Skeletal muscle cell (primary cell): Measurements from ENCODE around the gene KRTAP1-5.
"Not testable (repeated sequence)": the region's sequence is repeated elsewhere in the genome, so short reads cannot be mapped to it uniquely, and the experiment has no call there.

ENCODE experiments used
- DNase-seq: peaks from one replicate; pipeline ENCODE4 v3.0.0-alpha.2; 2010; ENCODE audit warnings: low read depth
- H3K4me3 ChIP-seq: 2 replicates; pipeline ENCODE4 v1.5.1; 2011; ENCODE audit warnings: low read depth, mild to moderate bottlenecking, control low read depth, low read length, moderate library complexity

Gene KRTAP1-5

DNA sequence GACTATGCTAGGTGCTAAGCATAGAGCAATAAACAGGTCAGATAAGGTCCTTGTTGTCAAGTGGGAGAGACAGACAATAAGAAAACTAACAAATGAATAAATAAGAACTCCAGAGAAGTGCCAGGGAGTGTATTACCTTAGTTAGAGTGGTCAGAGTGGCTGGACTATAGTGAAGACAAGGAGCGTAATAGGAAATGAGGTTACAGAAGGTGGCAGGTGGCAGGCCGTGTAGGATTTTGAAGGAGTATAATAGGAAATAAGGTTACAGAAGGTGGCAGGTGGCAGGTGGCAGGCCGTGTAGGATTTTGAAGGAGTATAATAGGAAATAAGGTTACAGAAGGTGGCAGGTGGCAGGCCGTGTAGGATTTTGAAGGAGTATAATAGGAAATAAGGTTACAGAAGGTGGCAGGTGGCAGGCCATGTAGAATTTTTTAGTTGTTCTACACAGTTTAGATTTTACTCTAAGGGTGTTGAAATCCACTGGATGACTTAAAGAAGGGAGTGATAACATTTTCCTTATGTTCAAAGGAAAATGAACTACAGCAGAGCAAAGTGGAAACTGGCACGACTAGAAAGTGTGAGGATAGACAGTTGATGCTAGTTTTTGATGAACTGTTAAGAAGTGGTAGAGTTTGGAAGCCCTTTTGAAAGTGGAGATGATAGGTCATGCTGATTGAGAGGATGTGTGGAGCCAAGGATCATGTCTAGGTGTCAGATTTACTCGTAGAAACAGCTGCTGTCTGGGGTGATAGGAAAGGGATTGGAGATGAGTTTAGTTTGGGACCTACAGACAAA, 14.5 kb downstream of the KRTAP1-5 start:
- no peak overlapping the region for H3K4me3 ChIP-seq
- DNase-seq: no peak

DNA sequence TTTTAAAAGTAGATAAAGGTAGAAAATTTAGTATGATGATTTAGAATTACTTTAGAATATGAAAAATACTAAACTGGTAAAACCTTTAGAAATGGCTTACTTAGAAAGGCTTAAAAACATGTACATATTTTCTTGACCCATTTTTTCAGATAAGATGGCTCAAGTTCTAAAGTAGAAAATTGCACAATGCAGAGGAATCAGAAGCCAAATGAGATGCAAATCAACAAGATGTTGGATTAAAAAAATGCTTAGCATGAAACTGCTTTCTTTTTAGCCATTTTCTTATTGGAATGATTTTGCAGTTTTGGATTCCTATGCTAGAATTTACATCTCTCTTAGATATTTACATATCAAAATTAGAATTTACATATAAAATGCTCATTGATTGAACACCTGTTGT, 16.6 kb downstream of the KRTAP1-5 start:
- DNase-seq: no peak
- no peak overlapping the region for H3K4me3 ChIP-seq

DNA sequence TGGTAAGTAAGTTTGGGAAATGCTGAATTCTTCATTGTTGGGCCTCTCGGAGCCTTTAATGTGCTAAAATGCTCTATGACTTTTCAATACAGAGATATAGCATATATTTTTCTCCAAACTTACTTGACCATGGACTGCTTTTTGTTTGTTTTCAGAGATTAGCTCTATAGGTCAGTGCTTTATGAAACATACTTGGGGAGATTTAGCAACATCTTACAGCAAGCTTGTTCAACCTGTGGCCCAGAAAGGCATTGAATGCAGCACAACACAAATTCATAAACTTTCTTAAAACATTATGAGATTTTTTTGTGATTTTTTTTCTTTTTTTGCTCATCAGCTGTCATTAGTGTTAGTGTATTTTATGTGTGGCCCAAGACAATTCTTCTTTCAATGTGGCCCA, 17.1 kb downstream of the KRTAP1-5 start:
- no peak overlapping the region for H3K4me3 ChIP-seq
- no peak for DNase-seq

DNA sequence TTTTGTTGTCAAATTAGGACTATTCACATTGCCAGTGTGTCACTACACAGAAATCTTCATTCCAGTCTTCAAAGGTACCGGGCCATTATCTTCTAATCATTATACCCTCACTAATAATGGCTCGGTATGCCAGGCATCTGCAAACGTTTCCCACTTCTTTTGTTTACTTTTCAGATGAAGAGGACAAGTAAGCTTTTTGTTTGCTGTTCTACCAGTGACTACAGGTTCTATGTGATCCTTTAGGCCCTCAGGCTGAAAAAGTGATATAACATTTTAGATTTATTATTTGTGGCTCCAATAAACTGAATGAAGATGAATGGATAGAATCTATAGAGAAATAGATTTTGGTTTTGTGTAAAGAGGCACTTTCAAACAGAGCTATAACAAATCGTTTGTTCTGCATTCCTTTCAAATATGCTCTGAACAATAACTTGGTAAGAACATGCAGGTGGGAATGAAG, 17.7 kb downstream of the KRTAP1-5 start:
- DNase-seq: no peak
- no peak overlapping the region for H3K4me3 ChIP-seq

DNA sequence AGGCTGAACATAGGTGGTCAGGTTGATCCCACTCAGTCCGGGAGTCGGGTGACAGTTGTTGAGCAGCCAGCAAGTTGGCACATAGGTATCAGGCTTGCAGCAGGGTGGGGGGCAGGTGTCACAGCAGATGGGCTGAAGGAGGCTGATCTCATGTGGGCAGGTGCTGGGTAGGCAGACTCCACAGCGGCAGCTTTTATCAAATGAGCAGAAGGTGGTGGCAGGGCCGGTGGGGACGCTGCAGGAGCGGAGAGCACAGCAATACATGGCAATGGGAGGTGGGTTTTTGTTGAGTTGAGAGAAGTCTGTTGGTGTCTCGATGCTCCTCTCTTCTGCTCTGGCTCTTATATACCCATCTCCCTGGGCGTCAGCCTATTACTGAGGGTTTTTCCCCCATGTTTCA, 18.2 kb downstream of the KRTAP1-5 start, which contains the start of gene KRTAP3-1:
Gene KRTAP3-1, minus strand, starts transcription at position 318 of the 400 bp plus-strand sequence. Its CDS starts 54 bp downstream, at position 264.
- DNase-seq: no peak
- no peak within 1 kb of the TSS for H3K4me3 ChIP-seq

DNA sequence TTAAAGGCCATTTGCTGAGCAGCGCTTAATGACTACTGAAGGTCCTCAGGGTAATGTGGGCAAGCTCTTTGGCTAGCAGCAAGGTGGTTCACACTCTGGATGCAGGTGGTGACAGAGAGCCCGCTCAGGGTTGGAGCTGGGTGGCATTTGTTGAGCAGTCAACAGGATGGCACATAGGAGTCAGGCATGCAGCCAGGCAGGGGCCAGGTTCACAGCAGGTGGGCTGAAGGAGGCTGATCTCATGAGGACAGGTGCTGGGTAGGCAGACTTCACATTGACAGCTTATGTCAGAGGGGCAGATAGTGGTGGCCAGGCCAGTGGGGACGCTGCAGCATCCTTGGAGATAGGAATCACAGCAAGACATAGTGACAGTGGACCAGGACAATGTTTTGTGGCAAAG, 22.6 kb downstream of the KRTAP1-5 start:
- no peak for DNase-seq
- H3K4me3 ChIP-seq: no peak overlapping the region

DNA sequence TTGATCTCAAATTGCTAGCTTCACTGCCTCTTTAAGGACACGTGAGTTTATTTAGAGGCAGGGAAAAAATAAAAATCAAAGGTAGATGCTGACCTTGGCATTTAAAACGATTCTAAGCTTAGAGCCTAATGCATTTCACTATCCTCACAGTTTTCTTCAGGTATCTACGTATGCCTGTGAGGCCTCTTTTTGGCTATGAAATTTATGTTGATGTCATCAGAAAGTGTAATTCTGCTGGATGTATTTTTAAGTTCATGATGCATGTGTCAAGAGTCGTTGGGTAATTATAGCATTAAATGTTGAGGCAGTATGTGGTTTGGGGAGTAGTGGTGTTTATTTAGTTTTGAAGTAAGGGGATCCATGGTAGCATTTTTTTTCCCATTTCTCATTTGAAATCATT, 23.1 kb downstream of the KRTAP1-5 start:
- no peak for DNase-seq
- no peak overlapping the region for H3K4me3 ChIP-seq

DNA sequence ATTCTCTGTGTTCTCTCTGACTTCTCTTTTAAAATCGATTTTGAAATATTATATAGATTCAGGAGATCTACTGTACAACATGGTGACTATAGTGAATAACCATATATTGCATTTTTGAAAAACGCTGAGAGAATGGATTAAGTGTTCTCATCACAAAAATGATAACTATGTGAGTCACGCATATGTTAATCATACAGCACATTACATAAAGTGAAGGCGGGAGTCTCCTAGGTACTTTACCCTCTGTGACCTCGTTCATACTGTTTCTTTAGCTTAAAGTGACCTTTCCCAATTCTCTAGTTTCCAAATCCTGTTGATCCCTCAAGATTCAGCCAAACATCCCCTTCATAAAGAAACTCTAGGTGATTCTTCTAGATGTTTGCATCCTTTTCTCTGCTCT, 24.2 kb downstream of the KRTAP1-5 start:
- DNase-seq: no peak
- H3K4me3 ChIP-seq: no peak overlapping the region

DNA sequence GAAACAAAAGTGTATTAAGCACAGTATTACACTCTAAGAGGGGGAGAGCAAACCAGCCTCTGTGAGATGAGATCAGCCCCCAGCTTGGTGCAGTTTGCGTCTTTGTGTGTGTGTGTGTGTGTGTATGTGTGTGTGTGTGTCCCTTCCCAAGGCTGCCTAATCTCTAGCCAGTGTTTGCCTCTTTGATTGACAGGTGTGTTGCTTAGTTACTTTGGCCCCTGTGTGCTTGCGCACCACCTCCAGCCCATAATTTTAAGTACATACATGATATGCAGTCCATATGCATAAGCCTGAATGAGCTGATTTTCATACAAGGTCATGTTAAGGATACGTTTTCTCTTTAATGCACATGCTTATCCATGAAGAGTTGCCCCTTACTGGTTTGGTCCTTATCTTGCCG, 25.2 kb downstream of the KRTAP1-5 start:
- DNase-seq: no peak
- no peak overlapping the region for H3K4me3 ChIP-seq

DNA sequence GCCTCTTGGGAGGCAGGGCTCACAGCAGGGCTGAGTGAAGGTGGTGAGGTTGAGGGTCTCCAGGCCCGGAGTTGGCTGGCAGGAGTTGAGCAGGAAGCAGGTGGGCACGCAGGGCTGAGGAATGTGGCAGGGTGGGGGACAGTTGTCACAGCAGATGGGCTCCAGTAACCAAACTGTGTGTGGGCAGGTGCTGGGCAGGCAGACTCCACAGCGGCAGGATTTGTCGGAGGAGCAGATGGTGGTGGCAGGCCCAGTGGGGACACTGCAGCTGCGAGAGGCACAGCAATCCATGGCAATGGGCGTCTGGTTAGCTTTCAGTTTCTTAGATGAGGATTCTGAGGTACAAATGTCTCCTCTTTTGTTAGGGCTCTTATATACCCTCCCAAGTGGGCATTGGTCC, 27.4 kb downstream of the KRTAP1-5 start, which contains the start of gene KRTAP3-2:
Gene KRTAP3-2, minus strand, starts transcription at position 344 of the 400 bp plus-strand sequence. Its CDS starts 53 bp downstream, at position 291.
- not testable (repeated sequence) for H3K4me3 ChIP-seq, DNase-seq

DNA sequence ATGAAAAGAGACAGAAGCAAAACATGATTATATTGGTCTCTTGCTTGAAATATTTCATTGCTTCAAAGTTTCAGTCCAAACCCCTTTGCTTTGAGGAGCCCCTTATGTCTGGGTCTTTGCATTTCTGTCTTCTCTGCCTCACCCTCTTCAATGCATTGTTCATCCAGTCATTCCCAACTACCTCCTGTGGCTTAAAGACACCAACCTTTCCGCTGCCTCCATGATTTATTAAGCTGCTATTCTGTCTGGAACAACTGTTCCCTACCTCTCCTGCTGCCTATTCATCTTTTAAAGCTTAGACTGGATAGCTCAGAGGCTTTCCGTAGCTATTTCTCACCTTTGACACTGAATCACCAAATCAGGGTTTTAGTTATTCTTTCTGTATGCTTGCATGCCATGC, 29.6 kb downstream of the KRTAP1-5 start:
- DNase-seq: no peak
- H3K4me3 ChIP-seq: no peak overlapping the region

DNA sequence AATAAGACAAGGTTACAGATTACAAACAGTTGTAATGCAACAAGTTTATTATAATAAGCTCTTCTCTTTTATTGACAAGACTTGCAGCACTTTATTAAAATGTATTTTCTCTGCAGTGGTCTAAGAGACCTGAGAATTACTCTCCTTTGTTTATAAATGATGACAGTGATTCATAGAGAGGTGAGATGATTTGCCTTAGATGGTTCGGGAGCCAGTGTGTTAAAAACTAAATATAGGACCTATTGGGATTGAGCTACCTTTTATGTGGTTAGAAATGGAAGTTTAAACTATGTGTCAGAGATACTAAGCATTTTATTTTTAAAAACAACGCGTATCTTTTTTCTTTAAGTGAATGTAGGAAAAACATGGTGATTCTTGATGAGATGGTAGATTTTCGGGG, 30.2 kb downstream of the KRTAP1-5 start:
- H3K4me3 ChIP-seq: no peak overlapping the region
- DNase-seq: no peak

DNA sequence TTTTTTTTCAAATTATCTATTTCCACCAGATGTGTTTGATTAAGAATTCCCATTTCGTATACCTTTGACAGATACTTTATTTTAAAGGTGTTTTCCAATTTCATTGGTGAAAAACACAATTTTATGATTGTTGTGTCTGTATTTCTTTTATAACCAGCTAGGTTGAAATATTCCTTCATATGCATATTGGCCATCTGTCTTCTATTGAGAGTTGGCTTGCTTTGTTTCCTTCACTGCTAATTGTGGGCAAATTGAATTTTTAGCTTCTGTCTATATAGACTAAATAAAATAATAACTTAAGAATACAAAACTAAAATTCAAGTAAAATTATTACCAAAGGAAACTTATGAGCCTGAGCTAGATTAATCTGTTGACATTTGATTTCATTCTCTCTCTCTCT, 31.9 kb downstream of the KRTAP1-5 start:
- no peak overlapping the region for H3K4me3 ChIP-seq
- DNase-seq: no peak

DNA sequence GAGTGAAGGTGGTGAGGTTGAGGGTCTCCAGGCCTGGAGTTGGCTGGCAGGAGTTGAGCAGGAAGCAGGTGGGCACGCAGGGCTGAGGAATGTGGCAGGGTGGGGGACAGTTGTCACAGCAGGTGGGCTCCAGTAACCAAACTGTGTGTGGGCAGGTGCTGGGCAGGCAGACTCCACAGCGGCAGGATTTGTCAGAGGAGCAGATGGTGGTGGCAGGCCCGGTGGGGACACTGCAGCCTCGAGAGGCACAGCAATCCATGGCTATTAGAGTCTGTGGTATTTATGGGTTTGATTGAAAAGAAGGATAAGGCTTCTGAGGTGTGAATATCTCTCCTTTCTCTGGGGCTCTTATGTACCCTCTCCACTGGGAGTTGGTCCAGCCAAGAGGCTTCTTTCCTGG, 33.2 kb downstream of the KRTAP1-5 start, which contains the start of gene KRTAP3-3:
Gene KRTAP3-3, minus strand, starts transcription at position 326 of the 400 bp plus-strand sequence. Its CDS starts 67 bp downstream, at position 259.
- DNase-seq: no peak
- H3K4me3 ChIP-seq: no peak within 1 kb of the TSS

DNA sequence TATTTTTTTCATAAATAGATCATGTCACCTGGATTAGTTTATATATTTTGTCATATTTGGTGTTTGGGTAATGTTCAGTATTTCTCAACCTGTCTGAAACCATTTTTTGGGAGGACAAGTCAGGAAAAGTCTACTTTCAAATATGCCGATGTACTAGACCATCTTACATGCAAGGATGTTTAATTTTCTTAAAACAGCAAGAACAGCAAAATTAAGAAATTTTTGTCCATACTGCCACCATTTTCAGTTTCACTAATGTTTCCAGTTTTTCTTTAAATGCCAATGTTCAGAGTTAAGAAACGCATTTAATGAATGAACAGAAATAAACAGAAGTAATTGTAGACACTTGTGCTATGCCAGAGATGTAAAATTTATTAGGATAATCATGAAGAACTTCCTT, 33.9 kb downstream of the KRTAP1-5 start:
- DNase-seq: no peak
- H3K4me3 ChIP-seq: no peak overlapping the region

DNA sequence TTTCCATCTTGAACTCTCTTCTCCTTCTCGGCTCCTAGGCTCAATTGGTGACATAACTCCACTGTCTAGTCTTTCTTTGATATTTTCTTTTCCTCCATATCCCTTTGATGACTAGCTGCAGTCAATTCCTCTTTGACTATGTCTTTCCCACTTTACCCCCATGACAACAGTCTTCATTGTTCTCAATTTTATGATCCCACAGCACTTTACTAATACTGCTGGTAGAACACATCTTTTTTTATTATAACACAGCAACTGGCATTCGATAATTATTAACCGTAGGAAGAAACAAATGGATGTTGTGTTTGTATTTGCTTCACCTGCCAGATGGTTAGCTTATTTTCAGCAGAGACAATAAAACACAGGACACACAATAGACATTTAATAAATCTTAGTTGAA, 34.3 kb downstream of the KRTAP1-5 start:
- DNase-seq: no peak
- no peak overlapping the region for H3K4me3 ChIP-seq

DNA sequence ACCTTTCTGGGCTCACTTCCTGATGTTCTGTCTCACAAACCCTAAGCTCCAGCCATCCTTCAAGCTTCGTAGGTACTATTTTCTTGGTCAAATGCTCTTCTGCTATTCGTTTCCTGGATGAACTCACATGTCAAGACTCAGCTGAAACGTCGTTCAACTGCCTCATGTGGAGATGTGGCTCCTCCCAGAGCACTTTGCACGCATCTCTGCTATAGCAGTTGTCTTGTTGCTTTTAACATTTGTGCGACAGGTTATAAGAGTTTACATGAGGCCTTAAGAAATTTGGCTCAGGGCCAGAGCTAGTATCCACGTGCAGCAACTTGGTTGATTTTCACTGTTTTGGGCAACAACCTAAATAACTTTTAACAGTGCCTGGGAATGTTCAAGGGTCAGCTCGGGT, 40.1 kb downstream of the KRTAP1-5 start:
- no peak for DNase-seq
- no peak overlapping the region for H3K4me3 ChIP-seq

DNA sequence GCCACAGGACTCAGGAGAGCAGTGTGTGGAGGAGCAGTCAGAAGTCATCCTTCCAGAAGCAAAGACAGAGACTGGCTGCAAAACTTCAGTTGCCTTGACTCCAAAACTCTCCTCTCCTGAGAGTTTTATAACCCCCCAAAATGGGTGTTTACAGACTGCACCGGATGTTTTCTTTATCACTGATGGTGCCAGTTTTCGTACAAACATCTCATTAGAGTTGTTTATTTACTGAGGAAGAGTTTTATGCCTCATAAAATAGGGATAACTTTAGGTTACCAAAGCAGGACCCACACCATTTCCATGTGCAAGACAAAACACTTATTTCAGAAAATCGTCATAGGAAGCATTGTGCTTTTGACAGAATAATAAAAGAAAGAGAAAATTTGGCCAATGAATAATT, 42.8 kb downstream of the KRTAP1-5 start, which contains the start of gene KRT40:
Gene KRT40, minus strand, starts transcription at position 101 of the 400 bp plus-strand sequence. Its CDS starts 53 bp downstream, at position 48.
- no peak within 1 kb of the TSS for H3K4me3 ChIP-seq

DNA sequence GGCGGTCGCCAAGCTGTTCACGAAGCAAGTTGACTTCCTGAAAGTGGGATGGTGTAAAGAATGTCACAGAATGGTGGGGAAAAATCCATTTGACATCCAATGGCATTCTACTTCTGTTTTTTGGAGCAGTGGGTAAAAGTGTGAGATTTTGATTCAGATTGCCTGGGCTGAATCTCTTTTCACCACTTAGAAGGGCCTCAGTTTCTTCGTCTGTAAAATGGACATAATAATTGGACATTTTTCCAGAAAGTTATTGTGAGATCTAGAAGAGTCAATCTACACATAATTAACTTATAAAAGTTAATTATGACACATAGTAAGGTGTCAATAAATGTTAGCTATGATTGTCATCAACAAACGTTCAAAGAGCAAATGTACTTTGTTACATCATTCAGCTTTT, 45.9 kb downstream of the KRTAP1-5 start:
- no peak overlapping the region for H3K4me3 ChIP-seq
- no peak for DNase-seq

More for the DNA sequence above, 42.8 kb downstream of the KRTAP1-5 start, which contains the start of gene KRT40:
- DNase-seq: no peak

DNA sequence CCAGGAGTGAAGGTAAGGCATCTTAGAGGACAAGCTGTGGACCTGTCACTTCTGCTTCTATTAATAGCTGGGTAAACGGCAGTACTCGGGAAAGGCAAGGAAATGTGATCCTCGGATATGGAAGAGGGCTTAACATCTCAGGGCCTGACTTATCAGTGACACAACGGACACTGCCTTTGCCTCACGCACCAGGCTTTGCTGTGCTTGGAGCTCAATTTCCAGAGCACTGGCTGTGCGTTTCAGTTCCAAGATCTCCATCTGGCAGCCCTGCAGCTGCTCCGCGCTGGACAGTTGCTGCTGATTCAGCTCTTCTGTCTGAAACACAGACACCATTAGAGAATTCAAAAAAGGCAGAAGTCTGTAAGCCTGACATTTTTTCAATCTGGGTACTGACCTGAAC, 46.4 kb downstream of the KRTAP1-5 start:
- peak; percentile 28 for DNase-seq
- H3K4me3 ChIP-seq: no peak overlapping the region

DNA sequence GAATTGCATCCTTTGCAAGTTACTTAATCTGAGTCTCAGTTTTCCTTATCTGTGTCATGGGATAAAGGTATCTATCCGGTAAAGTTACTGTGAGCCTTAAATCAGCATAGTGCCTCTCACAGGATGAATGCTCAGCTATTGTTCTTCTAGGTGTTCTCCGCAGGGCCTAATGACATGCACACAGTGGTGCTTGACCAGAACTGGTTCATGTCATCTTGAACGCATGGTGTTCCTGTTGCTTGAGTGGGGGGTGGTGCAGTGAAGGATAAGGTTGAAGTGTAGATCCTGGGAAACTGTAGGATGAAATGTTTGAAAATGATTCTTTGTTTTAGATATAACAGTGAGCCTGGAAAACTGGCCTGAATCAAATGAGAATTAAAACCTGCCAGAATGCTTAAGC, 46.9 kb downstream of the KRTAP1-5 start:
- DNase-seq: no peak
- H3K4me3 ChIP-seq: no peak overlapping the region
